ENCODE measurements around the gene PPP4R3C.

DNA sequence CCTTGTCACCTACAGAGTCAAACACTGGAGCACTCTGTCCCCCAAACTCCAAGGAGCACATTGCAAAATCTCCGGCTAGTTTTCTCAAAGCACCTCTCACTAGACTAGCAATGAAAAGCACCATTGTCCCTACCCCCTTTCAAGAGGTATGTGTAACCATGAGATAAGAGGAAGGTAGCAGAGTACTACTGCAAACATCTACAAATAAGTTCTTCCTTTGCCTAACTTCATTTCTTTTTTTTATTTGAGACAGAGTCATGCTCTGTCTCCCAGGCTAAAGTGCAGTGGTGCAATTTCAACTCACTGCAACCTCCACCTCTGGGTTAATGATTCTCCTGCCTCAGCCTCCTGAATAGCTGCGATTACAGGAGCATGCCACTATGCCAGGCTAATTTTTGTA, 17.7 kb downstream of the PPP4R3C start:
- no peak for TF ChIP-seq POLR2AphosphoS5 (IDR thresholded peaks at IDR 0.05)
- TF ChIP-seq, protein P1, sequence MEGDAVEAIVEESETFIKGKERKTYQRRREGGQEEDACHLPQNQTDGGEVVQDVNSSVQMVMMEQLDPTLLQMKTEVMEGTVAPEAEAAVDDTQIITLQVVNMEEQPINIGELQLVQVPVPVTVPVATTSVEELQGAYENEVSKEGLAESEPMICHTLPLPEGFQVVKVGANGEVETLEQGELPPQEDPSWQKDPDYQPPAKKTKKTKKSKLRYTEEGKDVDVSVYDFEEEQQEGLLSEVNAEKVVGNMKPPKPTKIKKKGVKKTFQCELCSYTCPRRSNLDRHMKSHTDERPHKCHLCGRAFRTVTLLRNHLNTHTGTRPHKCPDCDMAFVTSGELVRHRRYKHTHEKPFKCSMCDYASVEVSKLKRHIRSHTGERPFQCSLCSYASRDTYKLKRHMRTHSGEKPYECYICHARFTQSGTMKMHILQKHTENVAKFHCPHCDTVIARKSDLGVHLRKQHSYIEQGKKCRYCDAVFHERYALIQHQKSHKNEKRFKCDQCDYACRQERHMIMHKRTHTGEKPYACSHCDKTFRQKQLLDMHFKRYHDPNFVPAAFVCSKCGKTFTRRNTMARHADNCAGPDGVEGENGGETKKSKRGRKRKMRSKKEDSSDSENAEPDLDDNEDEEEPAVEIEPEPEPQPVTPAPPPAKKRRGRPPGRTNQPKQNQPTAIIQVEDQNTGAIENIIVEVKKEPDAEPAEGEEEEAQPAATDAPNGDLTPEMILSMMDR (IDR thresholded peaks at IDR 0.05): no peak
- no peak for TF ChIP-seq POLR2A (IDR thresholded peaks at IDR 0.05)
- no peak for TF ChIP-seq EP300 (IDR thresholded peaks at IDR 0.05)

Measured in upper lobe of left lung (tissue), 4 donors.